ENCODE results near the gene PLEKHM2.

PLEKHM2 gene

GRCh38 chr1:15720861-15721260, 36.7 kb downstream of the PLEKHM2 start:
- no peak for TF ChIP-seq CTCF (IDR thresholded peaks at IDR 0.05)
- H3K27me3 ChIP-seq (ENCODE audit: control insufficient read depth, insufficient read depth, low read length): no peaks in the 10 kb centered on the region
- H3K9me3 ChIP-seq (ENCODE audit: control insufficient read depth, low read length): no peaks in the 10 kb centered on the region
- no peak overlapping the region for H3K4me3 ChIP-seq (ENCODE audit: low read depth, low read length)
- no peaks in the 10 kb centered on the region for H3K4me1 ChIP-seq
- H3K79me2 ChIP-seq: no peaks in the 10 kb centered on the region
- H3K36me3 ChIP-seq (ENCODE audit: control insufficient read depth, insufficient read depth, low read length): no peaks in the 10 kb centered on the region
- no peak overlapping the region for H3K4me2 ChIP-seq (ENCODE audit: low read length)
- no peak overlapping the region for H3K27ac ChIP-seq
- H3K9ac ChIP-seq: no peak overlapping the region
- no peak overlapping the region for H2AFZ ChIP-seq

DNA sequence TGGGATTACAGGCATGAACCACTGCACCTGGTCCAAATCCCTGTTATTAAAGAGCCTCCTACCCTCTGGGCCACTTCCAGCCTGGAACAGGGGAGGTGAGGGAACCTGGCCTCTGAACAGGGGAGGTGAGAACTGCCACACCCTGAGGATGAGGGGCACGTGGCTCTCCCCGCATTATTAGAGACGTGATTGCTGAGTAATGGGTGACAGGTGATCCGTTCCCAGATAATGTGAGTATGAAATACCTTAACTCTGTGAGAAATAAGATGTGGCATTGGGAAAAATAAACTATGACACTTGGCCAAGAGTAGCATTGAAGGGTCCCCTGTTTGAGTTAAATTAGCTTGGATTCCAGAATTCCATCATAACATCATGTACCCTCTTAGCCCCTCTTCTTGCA, 38.3 kb downstream of the PLEKHM2 start:
- no peak overlapping the region for H3K27ac ChIP-seq
- no peak overlapping the region for H3K9ac ChIP-seq
- TF ChIP-seq CTCF (IDR thresholded peaks at IDR 0.05): no peak
- no peak overlapping the region for H3K4me2 ChIP-seq (ENCODE audit: low read length)
- no peaks in the 10 kb centered on the region for H3K36me3 ChIP-seq (ENCODE audit: control insufficient read depth, insufficient read depth, low read length)
- no peak overlapping the region for H3K4me3 ChIP-seq (ENCODE audit: low read depth, low read length)
- H3K4me1 ChIP-seq: no peaks in the 10 kb centered on the region
- H3K9me3 ChIP-seq (ENCODE audit: control insufficient read depth, low read length): no peaks in the 10 kb centered on the region
- no peaks in the 10 kb centered on the region for H3K79me2 ChIP-seq
- no peaks in the 10 kb centered on the region for H3K27me3 ChIP-seq (ENCODE audit: control insufficient read depth, insufficient read depth, low read length)
- H2AFZ ChIP-seq: no peak overlapping the region

DNA sequence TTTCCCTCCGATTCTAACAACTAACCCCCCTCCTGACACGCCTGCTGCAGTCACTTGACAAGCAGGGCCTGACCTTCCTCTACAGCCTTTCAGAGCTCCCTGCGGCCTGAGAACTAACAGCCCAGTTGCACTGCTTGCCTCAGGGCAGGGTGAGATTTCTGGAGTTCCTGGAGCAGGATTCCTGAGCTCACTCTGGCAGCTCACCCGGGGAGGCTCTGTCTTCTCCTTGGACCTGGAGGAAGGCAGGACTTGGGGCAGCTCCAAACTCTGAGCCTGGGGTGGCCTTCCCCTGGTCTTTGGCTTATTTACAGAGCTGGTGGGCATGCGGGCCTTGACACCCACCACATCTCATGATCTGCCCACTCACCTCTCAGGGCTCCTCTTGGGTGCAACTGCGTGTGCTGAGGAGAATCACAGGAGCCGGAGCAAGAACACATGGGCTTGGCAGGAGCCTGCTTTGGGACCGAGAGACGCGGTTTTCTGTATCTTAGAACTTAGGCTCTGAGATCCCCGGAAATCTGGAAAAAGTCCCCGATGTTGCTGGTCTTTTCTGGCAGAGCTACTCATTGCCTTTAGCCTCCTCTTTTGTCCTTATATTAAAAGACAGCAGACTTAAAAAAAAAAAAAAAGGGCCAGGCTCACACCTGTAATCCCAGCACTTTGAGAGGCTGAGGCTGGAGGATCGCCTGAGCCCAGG, 38.9 kb downstream of the PLEKHM2 start:
- TF ChIP-seq CTCF (IDR thresholded peaks at IDR 0.05): no peak
- Histone ChIP-seq H3K4me2 (ENCODE audit: low read length) (no peak overlapping the region), H2AFZ (no peak overlapping the region), H3K4me1 (no peaks in the 10 kb centered on the region), H3K4me3 (ENCODE audit: low read depth, low read length) (no peak overlapping the region), H3K79me2 (no peaks in the 10 kb centered on the region), H3K27ac (no peak overlapping the region), H3K36me3 (ENCODE audit: control insufficient read depth, insufficient read depth, low read length) (no peaks in the 10 kb centered on the region), H3K9ac (no peak overlapping the region), H3K9me3 (ENCODE audit: control insufficient read depth, low read length) (no peaks in the 10 kb centered on the region), H3K27me3 (ENCODE audit: control insufficient read depth, insufficient read depth, low read length) (no peaks in the 10 kb centered on the region)

GRCh38 chr1:15723631-15724246, 39.6 kb downstream of the PLEKHM2 start:
- H2AFZ ChIP-seq: no peak overlapping the region

More at GRCh38 chr1:15723631-15724246, 39.6 kb downstream of the PLEKHM2 start:
- Histone ChIP-seq H3K9ac (no peak overlapping the region), H3K4me3 (ENCODE audit: low read depth, low read length) (no peak overlapping the region), H3K9me3 (ENCODE audit: control insufficient read depth, low read length) (no peaks in the 10 kb centered on the region), H3K4me2 (ENCODE audit: low read length) (no peak overlapping the region), H3K27ac (no peak overlapping the region), H3K27me3 (ENCODE audit: control insufficient read depth, insufficient read depth, low read length) (no peaks in the 10 kb centered on the region), H3K79me2 (no peaks in the 10 kb centered on the region), H3K36me3 (ENCODE audit: control insufficient read depth, insufficient read depth, low read length) (no peaks in the 10 kb centered on the region), H3K4me1 (no peaks in the 10 kb centered on the region)
- no peak for TF ChIP-seq CTCF (IDR thresholded peaks at IDR 0.05)
